GM21723 (cell line): ENCODE data around the gene IGF2R.
"Not testable (repeated sequence)": the region's sequence is repeated elsewhere in the genome, so short reads cannot be mapped to it uniquely, and the experiment has no call there.

Source experiments
- ATAC-seq: cut with Tn5 transposase; IDR thresholded peaks from one replicate; pipeline ENCODE4 v1.9.1; 2021; ENCODE audit warnings: mild to moderate bottlenecking, moderate library complexity; ENCODE audit not compliant: unreplicated experiment

Gene IGF2R, protein sequence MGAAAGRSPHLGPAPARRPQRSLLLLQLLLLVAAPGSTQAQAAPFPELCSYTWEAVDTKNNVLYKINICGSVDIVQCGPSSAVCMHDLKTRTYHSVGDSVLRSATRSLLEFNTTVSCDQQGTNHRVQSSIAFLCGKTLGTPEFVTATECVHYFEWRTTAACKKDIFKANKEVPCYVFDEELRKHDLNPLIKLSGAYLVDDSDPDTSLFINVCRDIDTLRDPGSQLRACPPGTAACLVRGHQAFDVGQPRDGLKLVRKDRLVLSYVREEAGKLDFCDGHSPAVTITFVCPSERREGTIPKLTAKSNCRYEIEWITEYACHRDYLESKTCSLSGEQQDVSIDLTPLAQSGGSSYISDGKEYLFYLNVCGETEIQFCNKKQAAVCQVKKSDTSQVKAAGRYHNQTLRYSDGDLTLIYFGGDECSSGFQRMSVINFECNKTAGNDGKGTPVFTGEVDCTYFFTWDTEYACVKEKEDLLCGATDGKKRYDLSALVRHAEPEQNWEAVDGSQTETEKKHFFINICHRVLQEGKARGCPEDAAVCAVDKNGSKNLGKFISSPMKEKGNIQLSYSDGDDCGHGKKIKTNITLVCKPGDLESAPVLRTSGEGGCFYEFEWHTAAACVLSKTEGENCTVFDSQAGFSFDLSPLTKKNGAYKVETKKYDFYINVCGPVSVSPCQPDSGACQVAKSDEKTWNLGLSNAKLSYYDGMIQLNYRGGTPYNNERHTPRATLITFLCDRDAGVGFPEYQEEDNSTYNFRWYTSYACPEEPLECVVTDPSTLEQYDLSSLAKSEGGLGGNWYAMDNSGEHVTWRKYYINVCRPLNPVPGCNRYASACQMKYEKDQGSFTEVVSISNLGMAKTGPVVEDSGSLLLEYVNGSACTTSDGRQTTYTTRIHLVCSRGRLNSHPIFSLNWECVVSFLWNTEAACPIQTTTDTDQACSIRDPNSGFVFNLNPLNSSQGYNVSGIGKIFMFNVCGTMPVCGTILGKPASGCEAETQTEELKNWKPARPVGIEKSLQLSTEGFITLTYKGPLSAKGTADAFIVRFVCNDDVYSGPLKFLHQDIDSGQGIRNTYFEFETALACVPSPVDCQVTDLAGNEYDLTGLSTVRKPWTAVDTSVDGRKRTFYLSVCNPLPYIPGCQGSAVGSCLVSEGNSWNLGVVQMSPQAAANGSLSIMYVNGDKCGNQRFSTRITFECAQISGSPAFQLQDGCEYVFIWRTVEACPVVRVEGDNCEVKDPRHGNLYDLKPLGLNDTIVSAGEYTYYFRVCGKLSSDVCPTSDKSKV (N-terminal part only)

DNA sequence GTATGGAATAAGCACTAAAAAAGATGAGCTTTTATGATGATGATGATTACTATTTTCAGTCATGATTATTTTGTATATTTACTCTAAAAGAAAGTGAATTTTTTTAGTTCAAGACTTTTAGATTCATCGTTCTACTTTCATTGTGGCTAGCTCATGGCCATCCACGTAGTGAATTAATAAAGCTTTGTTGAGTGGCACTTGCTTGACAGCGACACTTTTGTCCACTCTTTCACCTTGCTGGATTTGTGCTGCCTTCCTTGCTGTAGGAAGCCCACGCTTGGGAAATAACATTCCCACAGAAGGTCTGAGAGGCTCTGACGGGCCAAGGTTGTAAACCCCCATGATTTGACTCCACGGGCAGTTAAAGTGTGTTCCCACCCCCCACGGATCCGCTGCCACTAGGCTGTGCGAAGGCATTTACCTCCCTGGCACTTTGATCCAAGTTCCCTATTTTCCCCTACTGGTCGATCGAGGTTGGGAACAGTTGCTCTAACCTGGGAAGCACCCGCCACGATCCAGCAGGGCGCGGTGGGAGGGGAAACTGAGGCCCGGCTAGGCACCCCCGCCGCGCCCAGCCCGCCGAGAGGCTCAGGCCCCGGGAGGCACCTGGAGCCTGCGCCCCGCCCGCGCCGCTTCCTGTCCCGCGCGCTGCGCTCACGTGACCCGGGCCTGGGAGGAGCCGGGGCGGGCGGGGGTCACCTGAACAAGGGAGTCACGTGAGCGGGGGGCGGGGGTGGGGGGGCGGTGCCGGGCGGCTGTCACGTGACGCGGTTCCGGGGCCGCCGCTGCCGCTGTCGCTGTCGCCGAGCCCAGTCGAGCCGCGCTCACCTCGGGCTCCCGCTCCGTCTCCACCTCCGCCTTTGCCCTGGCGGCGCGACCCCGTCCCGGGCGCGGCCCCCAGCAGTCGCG is at the start of gene IGF2R:
TSS of gene IGF2R (plus strand) at position 788 of the 909 bp plus-strand sequence. CDS start 165 bp downstream, outside the sequence.
- peak; percentile 85 for ATAC-seq

DNA sequence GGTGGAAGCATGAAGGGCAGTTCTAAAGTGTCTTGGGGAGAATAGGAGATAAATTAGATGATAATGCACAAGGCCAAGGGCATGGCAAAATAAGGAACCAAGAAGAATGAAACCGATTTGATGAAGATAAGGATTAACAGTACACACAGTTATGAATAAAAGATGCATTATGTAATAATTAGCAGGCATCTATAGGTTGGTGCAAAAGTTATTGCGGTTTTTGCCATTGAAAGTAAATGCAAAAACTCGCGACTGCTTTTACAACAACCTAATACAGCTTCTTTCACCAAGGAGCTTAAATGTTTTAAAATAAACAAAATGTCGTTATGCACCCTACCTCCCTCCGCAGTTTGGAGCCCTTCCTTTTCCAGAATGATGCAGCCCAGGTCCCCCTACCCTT is 49.1 kb upstream of the IGF2R start:
- ATAC-seq: no peak

DNA sequence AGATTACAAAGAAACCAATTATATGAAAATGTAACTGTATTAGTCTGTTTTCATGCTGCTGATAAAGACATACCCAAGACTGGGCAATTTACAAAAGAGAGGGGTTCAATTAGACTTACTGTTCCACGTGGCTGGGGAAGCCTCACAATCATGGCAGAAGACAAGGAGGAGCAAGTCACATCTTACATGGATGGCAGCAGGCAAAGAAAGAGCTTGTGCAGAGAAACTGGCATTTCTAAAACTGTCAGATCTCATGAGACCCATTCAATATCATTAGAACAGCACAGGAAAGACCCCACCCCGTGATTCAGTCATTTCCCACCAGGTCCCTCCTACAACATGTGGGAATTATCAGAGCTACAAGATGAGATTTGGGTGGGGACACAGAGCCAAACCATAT is 44.7 kb upstream of the IGF2R start:
- ATAC-seq: not testable (repeated sequence)

DNA sequence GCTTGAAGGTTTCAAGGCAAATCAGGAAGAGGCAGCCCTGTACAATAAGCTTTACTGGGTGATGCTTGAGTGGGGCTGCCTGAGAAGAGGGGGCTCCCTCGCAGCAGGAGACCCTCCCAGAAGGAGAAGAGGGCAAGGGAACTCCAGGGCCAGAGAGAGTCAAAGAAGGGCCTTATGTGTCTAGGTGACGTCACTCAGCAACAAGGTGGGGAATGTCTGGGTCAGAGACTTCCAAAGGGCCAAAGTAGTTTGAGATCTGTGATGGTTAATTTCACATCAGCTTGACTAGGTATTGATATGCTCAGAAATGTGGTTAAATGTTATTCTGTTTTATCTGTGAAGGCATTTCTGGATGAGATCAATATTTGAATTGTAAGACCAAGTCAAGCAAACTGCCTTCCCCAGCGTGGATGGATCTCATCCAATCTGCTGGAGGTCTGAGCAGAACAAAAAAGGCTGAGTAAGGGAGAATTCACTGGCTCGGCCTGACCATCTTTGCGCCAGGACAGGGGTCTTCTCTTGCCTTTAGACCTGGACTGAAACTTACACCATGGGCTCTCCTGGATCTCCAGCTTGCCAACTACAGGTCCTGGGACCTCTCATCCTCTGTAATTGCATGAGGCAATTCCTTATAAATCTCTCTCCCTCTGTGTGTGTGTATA is 42.2 kb upstream of the IGF2R start:
- no peak for ATAC-seq

DNA sequence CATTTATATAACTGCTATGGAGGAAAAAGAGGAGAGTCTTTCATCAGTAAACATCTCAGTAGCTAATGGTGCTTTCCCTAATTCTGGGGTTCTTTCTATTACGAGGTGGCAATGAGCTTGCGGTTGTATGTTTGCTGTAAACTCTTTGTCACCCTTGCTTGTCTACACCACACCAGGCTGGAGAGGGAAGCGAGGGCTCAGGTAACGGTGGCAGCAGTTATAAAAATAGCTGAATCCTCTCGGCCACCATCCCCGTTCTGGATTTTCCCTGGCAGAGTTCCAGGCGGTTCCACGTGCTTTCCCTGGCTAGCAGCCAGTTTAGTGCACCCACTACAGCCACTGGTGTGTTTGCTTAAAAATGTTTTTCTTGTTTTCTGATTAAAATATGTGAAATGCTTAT is 39.1 kb upstream of the IGF2R start:
- peak; percentile 53 for ATAC-seq

DNA sequence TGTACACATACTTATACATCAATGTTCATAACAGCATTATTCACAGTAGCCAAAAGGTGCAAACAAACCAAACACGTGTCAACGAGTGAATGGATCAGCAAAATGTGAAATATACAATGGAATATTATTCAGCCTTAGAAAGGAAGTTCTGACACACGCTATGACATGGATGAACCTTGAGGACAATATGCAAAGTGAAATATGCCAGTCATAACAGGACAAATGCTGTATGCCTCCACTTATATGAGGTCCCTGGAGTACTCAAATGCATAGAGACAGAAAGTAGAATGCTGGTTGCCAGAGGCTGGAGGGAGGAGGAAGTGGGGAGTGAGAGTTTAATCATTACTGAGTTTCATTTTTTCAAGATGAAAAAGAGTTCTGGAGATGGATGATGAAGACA is 37.8 kb upstream of the IGF2R start:
- peak; percentile 92 for ATAC-seq

DNA sequence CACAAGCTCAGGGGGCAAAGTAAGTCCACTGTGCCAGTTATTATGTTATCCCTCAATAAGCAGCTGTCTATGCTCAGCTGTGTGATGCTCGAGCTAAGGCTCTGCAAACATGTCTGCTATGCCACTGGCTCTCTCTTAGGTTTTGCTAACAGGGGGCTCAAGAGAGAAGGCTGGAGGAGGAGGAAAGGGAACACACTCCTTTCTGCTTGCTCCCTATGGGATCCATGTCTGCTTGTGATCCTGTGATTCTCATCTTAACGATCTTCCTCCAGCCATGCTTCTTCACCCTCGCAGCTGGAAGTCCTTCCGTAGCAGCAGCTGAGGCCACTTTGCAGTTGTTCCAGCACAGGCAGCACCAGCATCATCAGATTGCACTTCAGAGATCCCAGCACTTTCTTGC is 37.0 kb upstream of the IGF2R start:
- ATAC-seq: peak; percentile 8

DNA sequence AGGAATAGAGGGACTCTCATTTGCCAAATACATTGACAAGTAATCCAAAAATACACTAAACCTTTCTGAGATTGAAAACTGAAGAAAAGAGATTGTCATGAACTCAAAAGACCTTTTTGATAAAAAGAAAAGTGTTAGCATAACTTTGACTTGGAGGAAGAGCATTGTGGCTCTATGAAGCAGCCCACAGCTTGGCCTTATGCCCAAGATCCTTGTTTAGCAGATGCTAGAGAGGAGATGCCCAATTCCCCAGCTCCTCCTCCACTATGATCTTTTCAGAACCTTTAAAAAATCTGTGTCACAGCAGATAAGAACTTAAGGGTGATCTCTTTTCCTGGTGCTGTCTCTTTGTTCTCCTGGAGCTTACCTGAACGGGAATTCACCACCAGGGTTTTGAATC is 35.8 kb upstream of the IGF2R start:
- ATAC-seq: no peak

DNA sequence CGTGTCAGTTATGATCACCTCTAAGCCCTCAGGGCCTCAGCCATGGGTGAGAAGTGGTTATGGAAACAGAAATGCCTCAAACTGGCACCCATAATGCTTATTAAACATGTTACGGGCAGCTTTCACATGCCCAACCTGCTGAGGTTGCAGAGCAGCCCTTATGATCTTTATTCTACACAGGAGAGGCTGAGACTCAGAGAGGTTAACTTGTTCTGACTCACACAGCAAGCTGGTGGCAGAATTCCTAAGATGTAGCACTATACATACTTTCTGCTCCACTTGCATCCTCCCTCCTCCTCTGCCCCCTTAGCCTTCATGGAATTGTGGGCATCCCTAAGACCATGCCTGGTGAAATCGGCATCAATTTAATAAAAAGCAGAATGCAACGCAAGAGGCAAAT is 34.7 kb upstream of the IGF2R start:
- ATAC-seq: no peak

DNA sequence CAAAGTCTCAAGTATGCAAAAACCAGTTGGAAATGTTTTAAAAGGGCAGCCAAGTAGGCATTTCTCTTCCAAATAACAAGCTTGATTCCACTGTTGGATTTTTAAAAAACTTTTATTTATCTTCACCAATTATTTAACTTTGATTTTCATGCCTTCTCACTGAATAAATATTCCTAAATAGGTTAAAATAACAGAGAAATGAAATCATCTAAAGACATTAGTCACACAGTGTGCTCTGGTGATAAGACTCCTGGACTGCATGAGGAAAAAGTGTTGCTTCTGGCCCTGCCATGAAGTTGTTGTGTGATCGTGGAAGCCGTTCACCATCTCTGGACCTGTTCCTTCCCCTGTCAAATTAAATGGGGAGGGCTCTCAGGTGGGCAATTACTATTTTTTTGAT is 33.8 kb upstream of the IGF2R start:
- ATAC-seq: no peak

DNA sequence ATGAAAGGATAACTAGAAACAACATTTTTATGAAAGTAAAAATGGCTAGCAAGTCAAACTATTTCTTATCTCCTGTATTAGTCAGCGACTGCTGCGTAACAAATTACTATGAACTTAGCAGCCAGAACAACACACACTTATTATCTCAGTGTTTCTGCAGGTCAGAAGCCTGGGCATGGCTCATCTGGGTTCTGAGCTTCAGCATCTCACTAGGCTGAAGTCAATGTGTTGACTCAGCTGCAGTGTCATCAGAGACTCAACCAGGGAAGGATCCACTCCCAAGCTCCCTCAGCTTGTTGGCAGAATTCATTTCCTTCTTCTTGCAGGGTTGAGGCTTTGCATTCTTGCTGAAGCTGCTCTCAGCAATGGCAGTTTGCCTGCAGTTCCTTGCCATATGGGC is 33.2 kb upstream of the IGF2R start:
- no peak for ATAC-seq

DNA sequence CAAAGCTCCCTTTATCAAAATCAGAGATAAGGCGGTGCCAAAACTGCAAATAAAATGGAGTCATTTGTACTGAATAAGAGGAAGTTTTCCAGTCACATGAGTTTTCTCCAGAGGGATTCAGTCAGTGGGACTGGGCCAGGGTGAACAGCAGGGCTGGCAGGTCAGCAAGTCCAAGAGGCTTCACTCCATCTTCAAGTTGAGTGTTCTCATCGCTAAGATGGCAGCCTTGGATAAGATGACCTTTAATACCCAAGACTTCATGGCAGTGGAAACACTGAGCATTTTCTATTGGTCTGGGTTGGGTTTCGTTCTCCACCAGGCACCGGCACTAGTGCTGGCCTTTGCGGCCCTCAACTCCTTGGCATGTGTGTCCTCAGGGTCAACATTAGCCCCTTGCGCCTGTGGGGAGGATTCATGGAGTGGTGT is 29.3 kb upstream of the IGF2R start:
- ATAC-seq: no peak

DNA sequence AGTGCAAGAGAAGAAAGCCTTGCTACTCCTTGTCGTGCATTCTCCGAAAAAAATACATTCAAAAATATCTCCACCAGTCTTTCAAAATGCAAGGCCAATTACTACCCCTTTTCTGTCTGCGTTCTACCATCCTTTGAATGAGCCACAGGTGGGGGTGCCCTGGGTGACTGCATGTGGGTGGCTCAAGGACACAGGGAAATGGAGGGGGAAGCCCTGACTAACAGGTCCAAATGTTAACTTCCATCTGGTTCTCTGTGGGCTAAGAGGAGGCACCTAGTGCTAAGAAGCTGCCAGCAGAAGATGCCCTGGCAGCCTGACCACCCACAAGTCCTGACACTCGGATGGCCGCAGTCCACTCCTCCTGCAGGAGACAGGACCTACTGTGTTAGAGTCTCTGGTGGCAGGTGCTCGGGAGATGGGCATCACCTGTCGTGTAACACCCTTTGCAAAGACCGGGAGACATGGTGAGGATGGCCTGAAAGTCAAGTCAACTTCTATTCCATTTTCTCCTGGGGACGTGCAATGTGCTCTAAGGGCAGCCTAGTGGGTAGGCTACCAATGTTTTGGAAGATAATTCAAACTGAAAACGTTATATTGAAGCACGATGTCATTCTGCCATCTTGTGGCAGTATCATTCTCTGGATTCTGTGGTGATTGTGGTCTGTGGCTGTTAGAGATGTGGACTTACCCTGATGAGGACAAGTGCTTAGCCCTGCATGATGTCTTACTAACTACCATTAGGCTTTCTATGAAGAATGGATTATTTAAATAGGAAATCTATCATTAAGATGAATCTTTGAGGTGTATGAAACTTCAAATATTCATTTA is 27.4 kb upstream of the IGF2R start:
- peak; percentile 90 for ATAC-seq

DNA sequence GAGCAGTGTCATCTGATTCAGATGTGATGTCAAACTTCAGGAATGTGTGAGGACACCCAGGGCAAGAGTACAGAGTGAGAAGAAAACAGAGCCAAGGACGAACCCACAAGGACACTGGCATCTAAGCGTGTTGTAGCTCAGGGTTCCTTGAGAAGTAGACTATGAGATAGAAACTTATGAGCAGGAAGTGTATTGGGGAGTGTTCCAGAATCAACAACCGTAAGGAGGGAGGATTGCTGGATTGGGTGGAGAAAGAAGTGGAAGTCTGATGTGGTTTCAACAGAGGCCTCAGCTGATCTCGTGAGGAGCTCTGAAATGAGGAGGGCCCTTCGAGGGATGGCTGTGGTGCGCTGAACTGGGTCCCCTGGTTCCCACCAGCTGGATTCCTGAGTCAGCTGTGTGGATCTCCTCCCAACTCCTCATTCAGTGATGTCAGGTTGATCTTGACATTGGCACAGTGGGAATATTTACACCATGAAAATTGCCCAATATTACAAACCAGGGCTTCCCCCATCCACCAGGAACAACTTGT is 25.7 kb upstream of the IGF2R start:
- no peak for ATAC-seq

DNA sequence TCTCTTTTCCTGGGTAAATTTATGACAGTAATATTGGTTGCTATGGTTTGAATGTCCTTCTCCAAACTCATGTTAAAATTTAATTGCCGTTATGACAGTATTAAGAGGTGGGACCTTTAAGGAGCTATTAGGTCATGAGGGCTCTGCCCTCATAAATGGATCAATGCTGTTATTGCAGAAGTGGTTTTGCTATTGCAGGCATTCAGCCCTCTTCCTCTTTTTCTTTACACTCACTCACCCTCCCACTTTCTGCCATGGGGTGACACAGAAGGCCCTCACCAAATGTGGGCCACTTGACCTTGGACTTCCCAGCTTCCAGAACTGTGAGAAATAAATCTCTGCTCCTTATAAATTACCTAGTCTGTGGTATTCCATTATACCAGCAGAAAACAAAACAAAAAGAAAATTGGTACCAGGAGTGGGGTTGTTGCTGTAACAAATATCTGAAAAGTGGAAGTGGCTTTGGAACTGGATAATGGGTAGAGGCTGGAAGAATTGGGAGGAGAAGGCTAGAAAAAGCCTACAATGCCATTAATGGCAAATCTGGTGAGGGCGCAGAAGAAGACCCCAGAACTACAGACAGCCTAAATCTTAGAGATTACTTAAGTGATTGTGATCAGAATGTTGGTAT is 24.8 kb upstream of the IGF2R start:
- no peak for ATAC-seq

DNA sequence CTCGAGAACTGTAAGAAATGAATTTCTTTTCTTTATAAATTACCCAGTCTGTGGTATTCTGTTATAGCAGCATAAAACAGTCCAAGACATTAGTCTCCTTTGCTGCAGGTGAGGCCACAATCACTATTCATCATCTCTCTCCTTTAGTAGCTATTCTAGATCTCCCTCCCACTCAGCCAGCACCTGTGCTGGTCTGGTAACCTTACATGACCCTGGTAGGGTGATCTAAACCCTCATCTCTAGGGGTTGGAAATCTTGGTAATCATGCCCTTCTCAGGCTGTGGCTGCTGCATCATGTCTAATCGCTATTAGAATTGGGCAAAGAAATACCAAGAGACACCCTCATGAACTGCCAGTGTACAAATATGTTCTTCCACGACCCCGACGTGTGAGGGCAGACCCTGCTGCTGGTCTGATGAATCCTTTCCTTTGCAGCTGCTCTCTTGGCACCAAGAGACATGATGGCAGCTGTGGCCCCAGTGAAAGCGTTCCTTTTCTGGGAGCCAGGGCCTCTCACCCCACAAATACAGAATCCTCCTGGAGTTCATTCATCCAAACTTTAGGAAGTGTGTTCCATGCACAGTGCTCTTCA is 23.0 kb upstream of the IGF2R start:
- no peak for ATAC-seq

DNA sequence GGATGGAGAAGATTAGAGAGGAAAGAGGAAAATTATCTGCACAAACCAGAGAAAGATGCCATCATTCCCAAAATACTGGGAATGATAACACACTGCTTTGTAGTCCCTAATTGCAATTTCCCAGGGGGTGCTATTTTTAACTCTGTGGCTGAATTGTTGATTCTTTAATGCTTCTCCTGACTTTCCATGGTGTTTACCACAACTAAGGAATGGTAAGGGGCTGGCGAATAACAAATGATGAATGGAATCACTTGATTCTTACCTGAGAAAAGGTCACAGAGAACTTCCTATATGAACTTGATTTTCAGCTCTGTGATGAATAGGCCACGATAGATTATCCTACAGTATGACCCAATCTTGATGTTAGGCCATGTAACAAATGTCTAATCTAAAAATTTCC is 22.0 kb upstream of the IGF2R start:
- no peak for ATAC-seq

DNA sequence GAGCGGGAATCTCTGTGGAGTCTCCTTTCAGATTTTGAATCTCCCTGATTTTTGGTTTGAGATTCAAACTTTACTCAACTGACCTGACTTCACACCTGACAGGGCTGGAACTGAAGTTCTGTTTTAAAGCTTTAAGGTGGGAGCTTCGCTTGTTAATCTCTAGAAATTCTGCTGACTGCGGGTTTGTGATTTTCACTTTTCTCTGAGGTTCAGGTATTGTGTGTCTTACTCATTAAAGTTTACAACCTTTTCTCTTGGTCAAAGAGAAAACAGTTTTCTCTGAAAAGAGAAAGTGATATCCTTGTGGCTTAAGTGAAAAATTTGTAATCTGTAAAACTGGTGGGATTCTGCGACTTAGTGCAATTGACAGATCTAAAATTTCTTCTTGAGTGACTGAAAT is 20.7 kb upstream of the IGF2R start:
- ATAC-seq: no peak
